GM12874 (cell line): ENCODE data around the gene MAD1L1.

ENCODE experiments used
- TF ChIP-seq, protein P1 (sequence below): IDR thresholded peaks from 2 replicates; pipeline ENCODE4 v1.5.1; 2011; ENCODE audit warnings: low read depth, mild to moderate bottlenecking, control low read depth, low read length, moderate library complexity; ENCODE audit not compliant: insufficient read depth

Gene MAD1L1

DNA sequence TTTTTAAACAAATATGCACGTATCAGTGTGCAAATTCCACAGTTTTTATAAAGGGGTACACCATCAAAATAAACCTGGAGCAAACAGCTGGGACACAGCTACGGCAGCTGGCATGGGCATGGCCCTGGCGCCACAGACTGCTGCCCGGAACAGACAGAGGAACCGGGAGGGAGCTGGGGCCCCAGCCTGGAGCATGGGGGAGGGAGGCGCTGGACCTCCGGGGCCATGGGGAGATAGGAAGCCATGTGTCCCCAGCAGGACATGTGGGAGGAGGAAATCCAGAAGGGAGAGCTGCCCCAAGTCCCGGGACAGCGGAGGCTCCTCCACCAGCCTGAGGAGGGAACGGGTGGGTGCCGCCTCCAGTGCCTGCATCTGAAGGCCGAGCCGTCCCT is 180.1 kb downstream of the MAD1L1 start:
- TF ChIP-seq, protein P1, sequence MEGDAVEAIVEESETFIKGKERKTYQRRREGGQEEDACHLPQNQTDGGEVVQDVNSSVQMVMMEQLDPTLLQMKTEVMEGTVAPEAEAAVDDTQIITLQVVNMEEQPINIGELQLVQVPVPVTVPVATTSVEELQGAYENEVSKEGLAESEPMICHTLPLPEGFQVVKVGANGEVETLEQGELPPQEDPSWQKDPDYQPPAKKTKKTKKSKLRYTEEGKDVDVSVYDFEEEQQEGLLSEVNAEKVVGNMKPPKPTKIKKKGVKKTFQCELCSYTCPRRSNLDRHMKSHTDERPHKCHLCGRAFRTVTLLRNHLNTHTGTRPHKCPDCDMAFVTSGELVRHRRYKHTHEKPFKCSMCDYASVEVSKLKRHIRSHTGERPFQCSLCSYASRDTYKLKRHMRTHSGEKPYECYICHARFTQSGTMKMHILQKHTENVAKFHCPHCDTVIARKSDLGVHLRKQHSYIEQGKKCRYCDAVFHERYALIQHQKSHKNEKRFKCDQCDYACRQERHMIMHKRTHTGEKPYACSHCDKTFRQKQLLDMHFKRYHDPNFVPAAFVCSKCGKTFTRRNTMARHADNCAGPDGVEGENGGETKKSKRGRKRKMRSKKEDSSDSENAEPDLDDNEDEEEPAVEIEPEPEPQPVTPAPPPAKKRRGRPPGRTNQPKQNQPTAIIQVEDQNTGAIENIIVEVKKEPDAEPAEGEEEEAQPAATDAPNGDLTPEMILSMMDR = no peak

DNA sequence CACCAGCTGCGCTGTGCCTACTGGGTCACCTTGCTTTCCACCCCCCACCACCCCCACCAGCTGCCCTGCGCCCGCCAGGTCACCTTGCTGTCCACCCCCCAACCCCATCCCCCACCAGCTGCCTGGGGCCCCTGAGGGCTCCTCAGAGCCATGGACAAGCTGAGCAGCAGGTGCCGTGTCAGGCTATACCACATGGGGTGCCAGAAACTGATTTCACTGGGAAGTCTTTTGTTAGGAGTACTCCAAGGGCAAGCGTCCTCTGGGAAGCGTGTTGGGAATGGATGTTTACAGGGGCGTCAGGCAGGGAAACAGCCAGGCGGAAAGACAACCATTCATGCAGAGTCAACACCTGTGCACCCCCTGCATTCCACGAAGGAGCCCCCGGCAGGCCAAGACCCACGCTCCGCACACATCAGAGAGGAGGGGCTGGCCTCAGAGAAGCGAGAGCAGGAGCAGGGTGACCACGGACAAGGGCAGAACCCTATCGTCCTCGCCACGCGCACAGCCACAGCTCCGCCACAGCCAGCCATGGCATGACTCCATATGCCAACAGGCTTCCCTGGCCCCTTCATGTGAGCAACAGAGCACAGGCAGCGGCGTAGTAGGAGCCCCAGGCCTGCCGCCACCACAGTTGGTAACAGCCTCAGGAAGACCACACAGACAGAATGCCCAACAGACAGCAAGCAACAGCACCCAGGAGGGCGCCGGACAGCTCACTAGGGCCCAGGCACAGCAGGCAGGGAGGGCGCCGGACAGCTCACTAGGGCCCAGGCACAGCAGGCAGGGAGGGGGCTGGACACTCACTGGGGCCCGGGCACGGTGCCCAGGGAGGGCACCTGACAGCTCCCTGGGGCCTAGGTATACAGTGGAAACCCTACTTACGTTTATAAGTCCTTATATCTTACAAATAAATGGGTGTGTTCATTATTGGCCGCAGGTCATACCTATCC is 180.8 kb downstream of the MAD1L1 start:
- TF ChIP-seq, protein P1 = no peak

DNA sequence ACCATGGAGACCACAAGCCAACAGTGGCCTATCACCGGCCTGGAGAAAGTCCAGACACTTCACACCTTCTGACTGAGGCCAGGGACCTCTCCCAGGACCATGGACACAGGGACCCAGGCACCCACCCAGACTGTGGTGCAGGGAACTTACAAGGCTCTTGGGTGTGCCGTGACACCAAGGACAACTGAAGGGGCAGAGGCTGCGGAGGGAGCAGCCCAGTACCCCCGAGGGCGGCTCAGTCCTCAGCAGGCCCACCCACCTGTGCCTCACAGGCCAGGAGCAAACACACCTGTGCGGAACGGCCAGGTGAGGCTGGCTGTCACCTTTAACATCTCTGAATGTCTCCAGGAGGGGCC is 182.3 kb downstream of the MAD1L1 start:
- TF ChIP-seq, protein P1 = no peak

DNA sequence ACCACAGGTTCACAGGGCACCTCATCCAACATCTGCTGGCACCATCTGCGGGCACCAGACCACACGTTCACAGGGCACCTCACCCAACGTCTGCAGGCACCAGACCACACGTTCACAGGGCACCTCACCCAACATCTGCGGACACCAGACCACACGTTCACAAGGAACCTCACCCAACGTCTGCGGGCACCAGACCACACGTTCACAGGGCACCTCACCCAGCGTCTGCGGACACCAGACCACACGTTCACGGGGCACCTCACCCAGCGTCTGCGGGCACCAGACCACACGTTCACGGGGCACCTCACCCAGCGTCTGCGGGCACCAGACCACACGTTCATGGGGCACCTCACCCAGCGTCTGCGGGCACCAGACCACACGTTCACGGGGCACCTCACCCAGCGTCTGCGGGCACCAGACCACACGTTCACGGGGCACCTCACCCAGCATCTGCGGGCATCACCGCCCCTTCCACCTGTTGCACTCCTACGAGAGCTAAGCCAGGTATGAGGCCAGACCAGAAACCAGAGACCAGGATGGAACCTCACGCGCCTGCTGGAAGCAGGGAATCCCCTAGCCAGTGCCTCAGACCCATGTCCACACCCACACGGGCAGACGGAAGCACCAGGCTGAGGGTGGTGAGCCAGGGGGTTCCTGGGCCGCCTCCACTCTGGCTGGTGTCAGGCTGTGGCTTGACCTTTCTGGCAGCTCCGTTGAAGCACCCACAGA is 182.8 kb downstream of the MAD1L1 start:
- TF ChIP-seq, protein P1 = no peak

DNA sequence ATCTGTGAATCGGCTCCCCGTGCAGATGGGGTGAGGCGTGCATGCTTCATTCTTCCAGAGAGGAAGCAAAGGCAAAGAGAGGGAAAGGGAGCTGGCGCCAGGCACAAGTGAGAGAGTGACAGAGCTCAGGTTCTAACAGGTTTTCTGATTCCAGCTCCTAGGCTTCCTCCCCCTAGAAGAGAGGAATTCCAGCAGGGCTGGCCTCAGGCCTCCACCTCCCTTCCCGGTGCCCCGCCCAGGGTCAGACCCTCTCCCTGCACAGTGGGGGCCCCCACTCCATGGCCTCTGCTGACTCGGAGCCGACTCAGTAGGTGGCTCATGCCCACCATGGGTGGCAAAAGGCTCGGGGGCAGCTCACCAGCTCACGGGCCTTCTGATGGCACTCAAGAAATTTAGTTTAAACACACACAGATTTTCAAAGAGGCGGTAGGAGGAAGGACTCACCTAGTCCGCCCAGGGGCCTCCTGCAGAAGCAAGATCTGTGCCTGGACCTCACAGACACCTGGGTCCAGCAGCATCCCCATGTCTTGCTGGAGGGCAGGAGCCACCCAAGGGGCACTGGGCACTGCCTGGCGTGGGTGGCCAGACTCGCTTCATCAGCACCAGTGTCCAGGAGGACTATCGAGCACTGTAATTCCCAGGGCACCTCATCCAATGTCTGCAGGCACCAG is 183.5 kb downstream of the MAD1L1 start:
- TF ChIP-seq, protein P1 = no peak

DNA sequence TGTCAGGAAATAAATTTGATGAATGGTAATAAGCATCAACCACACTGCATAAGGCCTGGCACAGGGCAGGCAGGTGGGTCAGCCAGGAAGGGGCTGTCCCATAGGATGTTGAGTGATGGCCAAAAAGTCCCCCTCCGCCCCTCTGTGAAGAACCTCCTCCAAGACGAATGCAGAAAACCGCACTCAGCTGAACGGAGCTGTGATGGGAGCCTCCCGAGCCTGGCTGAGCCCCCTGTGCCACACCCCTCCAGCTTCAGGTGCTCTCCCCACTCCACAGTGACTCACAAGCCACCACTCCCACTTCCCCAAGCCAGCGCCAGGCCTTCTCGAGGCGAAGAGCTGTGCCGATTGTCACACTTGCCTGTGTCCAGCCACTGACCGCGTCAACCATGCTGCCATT is 184.2 kb downstream of the MAD1L1 start:
- TF ChIP-seq, protein P1 = no peak

DNA sequence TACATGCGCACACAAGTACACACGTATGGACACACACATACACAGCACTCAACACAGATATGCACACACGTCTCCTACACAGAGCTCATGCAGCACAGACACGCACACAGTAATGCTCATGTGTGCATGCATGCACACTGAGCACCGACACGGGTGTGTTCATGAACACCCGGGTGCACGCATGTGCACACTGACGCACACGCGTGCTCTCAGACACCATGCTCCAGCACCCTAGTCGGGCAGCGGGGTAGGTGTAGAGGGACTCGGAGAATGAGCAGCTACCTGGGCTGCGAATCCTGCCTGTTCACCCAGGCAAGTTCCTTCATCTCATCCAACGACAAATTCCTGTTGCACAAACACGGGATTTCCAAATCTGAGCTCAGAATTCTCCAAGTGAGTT is 184.7 kb downstream of the MAD1L1 start:
- TF ChIP-seq, protein P1 = no peak
